PFSK-1 (cell line): ENCODE data around the gene PNCK.

Experiments
- FOXP2 ChIP-seq: optimal IDR thresholded peaks from 2 replicates; pipeline ENCODE3; 2011; ENCODE audit warnings: borderline replicate concordance, control low read depth, inconsistent platforms; ENCODE audit not compliant: insufficient read depth; ENCODE audit errors: extremely low read length, extremely low read depth
- POLR2AphosphoS5 ChIP-seq: IDR thresholded peaks from 2 replicates; pipeline ENCODE4 v1.6.1; 2012; ENCODE audit warnings: low read depth, mild to moderate bottlenecking, control low read depth, low read length, moderate library complexity
- REST ChIP-seq, 2 experiments: IDR thresholded peaks; 2 replicates each; pipeline versions ENCODE4 v1.6.1 to v1.8.0; 2011 to 2012; ENCODE audit warnings: low read depth in 2 of 2, low read length in 2 of 2, control low read depth in 1 of 2, inconsistent platforms in 1 of 2, mild to moderate bottlenecking in 1 of 2, moderate library complexity in 1 of 2; ENCODE audit not compliant: insufficient read depth in 1 of 2
- SIN3A ChIP-seq: IDR thresholded peaks from 2 replicates; pipeline ENCODE4 v1.6.1; 2012; ENCODE audit warnings: mild to moderate bottlenecking, low read length, moderate library complexity, borderline replicate concordance; ENCODE audit not compliant: insufficient read depth
- TAF1 ChIP-seq: IDR thresholded peaks from 2 replicates; pipeline ENCODE4 v1.6.1; 2012; ENCODE audit warnings: low read length, control low read depth, borderline replicate concordance; ENCODE audit not compliant: insufficient read depth

Gene PNCK

GRCh38 chrX:153669174-153669890 is 4.3 kb downstream of the PNCK start:
- TF ChIP-seq POLR2AphosphoS5 (no peak), REST (IDR thresholded peaks at IDR 0.05; ENCODE audit: insufficient read depth in 1 of 2, low read depth in 2 of 2, low read length in 2 of 2) (no peak), TAF1 (no peak), SIN3A (no peak), FOXP2 (no peak)

- TF ChIP-seq POLR2AphosphoS5 (no peak), SIN3A (no peak), REST (IDR thresholded peaks at IDR 0.05; ENCODE audit: insufficient read depth in 1 of 2, low read depth in 2 of 2, low read length in 2 of 2) (no peak), FOXP2 (no peak), TAF1 (no peak)
These were observed 5.0 kb downstream of the PNCK start for GRCh38 chrX:153668423-153669173.

GRCh38 chrX:153667956-153668396 is 5.6 kb downstream of the PNCK start:
- 0 out of 4 replicates have a peak, but pooled peaks of 1 of the 2 experiments have one; percentile 22 for TF ChIP-seq REST (IDR thresholded peaks at IDR 0.05; ENCODE audit: insufficient read depth in 1 of 2, low read depth in 2 of 2, low read length in 2 of 2)
- TF ChIP-seq FOXP2 = no peak

- TF ChIP-seq REST (IDR thresholded peaks at IDR 0.05; ENCODE audit: insufficient read depth in 1 of 2, low read depth in 2 of 2, low read length in 2 of 2) = no peak
- no peak for TF ChIP-seq SIN3A
- TF ChIP-seq FOXP2 = no peak
- no peak for TF ChIP-seq TAF1
- no peak for TF ChIP-seq POLR2AphosphoS5
These were observed 6.2 kb downstream of the PNCK start for GRCh38 chrX:153667281-153667955.
